GM21717 (cell line): ENCODE measurements around the gene PPM1A.

Source experiments
- ATAC-seq: cut with Tn5 transposase; IDR thresholded peaks from one replicate; pipeline ENCODE4 v1.9.1; 2021; ENCODE audit warnings: mild to moderate bottlenecking, moderate library complexity; ENCODE audit not compliant: unreplicated experiment

PPM1A gene

DNA sequence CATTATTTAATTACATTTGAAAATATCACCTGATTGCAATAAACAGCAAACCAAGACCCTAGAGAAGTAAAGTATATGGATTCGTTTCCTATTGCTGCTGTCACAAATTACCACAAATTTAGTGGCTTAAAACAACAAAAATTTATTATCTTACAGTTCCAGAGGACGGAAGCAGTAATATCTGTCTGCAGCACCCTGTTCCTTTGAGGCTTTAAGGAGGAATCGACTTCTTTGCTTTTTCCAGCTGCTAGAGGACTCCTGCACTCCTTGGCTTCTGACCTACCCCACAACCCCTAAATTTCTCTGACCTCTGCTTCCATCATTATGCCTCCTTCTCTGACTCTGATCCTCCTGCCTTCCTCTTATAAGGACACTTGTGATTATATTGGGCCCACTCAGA, 23.8 kb upstream of the PPM1A start:
- ATAC-seq = no peak

DNA sequence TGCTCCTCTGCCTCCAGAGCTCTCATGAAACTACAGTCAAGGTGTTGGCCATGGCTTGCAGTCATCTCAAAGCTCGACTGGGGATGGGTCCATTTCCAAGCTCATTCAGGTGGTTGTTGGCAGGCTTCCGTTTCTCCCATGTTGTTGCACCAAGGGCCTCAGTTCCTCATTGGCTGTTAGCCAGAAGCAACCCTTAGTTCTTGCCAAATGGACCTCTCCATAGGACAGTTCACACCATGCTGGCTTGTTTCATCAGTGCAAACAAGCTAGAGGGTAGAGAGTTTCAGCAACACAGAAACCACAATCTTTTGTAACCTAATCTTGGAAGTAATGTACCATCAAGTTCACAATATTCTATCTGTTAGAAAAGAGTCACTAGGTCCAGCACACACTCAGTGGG, 22.7 kb upstream of the PPM1A start:
- ATAC-seq = no peak

DNA sequence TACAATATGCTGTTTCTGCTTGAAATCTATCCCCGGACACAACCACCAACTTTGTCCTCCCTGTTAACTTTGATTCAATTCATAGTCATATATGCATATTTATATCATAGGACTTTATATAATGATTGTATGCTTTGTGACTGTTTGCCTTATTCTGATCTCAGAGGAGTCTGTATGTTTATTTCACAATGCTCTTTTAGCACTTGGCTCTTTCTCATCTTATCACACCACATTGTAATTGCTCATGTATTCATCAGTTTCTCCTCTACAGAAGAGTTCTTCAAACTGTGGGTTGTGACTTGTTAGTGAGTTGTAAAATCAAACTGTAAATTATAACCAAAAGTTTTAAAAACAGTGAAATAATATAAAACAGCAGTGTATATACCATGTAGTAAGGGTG, 21.7 kb upstream of the PPM1A start:
- no peak for ATAC-seq

DNA sequence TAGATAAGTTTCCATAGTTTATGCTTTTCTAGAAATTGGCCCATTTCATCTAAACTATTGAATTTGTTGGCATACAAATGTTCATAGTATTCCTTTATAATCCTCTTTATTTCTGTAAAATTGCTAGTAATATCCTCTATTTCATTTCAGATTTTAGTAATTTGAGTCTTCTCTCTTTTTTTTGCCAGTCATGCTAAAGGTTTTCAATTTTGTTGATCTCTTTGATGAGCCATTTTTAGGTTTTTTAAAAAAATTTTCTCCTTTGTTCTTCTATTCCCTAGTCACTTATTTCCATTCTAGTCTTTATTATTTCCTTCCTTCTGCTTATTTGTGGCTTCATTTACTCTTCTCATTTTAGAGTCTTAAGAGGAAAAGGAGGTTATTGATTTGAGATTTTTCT, 19.4 kb upstream of the PPM1A start:
- no peak for ATAC-seq

DNA sequence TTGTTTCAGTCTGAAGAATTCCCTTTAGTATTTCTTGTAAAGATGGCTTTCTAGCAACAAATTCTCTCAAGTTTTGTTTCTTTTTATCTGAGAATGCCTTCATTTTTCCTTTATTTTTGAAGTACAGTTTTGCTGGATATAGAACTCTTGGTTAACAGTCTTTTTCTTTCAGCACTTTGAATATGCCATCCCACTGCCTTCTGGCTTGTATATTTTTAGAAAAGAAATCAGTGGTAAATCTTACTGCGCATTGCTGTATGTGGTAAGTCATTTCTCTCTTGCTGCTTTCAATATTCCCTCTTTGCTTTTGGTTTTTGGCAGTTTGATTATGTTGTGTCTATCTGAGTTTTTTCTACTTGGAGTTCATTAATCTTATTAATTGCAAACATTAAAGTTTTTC, 16.8 kb upstream of the PPM1A start:
- no peak for ATAC-seq

DNA sequence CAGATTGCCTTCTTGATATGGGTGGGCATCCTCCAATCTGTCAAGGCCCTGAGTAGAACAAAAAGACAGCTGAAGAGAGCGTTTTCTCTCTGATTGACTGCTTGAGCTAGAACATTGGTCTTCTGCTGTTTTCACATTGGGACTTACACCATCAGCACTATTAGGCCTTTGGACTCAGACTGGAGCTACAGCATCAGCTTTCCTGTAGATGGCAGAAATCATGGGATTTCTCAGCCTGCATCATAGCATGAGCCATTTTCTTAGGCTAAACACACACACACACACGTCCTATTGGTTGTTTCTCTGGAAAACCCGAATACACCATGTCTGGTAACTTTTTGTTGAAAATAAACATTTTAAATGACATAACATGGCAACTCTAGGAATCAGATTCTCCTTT, 15.8 kb upstream of the PPM1A start:
- ATAC-seq = no peak

DNA sequence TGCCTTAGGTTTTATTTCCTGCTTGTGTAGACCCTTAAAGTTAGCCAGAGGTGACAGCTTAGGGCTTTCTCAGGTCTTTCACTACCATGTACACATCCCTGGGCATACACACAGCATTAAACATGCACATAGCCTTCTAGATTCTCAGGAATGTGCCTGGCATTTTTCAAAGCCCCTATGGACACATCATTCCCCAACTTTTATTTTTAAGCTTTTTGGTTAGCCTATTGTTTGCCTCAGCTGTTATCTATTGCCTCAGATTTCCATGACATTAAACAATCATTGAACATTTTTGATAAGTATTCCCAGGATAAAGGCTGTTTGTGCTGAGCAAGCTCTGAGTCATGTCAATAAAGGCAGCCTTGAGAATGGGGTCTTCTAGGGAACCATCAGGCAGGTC, 15.1 kb upstream of the PPM1A start:
- no peak for ATAC-seq

DNA sequence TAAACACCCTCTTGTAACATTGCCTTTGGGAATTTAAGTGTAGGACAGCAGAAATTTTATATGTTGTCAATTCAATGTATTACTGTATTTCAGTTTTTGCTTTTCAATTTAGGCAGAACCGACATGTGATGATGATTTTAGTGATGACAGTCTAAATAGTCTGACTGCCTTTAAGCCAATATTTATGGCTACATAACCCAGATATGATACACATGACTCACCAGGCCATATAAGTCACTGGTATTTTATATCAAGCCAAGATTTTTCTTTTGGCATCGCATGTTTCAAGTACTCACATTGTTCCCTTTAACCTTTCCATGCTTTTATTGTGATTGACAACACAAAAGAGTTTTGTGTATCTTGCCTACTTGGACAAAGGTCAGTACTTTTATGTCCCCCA, 13.6 kb upstream of the PPM1A start:
- ATAC-seq = no peak

DNA sequence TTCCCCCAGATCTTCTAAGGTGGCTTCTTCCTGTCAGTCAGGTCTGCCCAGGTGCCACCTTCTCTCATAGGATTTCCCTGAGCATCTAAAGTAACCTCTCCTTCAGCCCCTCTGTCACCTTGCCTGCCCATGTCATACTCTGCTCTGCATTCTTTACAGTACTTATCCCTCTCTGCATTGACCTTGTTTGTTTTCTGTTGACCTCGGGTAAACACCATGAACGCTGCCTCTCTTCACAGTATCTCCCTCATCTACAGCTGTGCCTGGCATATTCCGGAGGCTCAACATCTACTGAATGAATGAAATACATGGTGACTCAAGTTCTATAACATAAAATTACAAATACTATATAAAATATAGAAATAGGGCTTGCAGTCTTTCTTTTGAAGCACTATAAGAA, 10.1 kb upstream of the PPM1A start:
- no peak for ATAC-seq

DNA sequence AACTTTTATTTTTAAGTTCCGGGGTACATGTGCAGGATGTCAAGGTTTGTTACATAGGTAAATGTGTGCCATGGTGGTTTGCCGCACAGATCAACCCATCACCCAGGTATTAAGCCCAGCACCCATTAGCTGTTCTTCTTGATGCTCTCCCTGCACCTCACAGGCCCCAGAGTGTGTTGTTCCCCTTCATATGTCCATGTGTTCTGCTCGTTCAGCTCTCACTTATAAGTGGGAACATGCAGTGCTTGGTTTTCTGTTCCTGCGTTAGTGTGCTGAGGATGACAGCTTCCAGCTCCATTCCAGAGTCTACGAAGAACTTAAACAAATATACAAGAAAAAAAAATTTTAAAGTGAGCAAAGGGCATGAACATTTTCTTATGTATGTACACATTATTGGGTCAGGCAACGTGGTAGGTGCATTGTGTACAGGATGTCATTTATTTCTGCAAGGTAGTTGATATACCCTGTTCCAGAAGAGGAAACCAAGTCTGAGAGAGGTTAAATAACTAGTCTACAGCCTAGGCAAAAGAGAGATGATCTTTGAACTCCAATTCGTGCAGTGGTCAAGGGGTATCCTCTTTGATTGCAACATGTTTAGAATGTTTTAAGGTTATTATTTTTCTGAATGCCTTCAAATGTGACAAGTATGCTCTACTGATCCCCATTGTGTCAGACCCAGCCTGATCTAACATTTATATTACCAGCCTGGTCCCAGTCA, 8.7 kb upstream of the PPM1A start:
- no peak for ATAC-seq

DNA sequence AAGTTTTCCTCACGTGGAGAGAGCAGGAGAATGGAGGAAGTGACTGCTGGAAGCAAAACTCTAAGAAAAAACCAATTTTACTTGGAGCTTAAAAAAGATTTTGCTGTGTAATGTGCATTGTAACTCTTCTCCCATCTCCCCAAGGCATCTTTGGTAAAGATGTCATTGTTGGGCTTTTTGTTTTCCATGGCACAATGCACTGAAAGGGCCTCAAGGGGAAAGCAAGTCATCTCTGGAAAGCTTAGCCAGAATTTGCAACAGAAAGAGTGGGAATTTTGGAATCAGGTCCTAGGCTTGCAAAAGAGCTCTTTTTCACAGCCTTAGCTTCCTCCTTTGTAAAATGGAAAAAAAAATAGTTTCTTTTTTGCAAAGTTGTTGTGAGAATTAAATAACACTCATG, 7.9 kb upstream of the PPM1A start:
- ATAC-seq = no peak

DNA sequence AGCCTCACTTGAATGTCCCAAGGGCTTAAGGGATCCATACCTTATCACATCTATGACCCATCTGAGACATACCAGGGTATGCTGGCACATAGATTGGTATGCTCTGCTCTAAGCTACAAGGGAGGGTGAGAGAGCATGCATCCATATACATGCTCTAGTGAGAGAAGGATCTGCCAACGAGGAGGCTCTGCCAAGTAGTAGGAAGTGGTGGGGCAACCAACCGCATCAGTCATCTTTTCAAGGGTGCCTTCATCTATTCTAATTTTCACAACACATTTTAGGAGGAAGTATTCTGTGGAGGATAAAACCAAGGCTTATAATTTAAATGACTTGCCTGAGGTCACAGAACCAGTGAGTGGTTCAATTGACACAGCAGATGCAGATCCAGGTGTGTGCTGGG, 6.6 kb upstream of the PPM1A start:
- ATAC-seq = no peak

DNA sequence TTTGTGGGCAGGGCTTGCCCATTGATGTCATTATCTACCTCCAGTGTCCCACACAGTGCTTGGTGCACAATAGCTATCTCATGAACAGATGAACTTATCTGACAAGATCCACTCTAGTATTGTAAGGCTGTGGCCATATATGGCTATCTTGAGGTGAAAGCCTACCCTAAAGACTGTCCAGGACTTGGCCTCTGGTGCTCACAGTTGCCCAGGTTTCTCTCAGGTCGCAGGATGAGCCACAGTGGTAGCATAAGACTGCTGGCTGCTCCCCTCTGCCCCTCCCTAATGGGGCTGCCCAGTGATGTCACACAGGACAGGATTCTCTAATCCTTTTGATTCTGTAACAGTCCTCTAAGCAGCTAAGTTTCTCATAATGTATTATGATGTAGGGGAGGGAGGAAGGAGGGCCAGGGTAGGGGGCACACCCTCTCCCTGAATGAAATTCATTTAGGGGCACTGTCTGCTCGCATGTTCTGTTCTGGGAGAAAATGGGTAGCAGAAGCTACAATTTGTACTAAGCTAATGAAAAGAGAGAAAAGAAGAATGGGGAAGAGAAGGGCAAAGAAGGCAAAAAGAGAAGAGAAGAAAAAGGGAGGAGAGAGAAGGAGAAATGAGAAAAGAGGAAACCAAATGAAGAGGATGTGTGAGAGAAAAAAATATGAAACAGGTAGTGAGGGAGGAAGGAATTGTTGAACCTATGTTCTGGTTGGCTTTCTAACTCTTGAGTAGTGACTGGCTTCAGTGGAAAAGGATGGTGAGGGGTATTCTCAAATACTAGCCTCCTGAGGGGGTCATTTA, 3.4 kb upstream of the PPM1A start:
- ATAC-seq = no peak

DNA sequence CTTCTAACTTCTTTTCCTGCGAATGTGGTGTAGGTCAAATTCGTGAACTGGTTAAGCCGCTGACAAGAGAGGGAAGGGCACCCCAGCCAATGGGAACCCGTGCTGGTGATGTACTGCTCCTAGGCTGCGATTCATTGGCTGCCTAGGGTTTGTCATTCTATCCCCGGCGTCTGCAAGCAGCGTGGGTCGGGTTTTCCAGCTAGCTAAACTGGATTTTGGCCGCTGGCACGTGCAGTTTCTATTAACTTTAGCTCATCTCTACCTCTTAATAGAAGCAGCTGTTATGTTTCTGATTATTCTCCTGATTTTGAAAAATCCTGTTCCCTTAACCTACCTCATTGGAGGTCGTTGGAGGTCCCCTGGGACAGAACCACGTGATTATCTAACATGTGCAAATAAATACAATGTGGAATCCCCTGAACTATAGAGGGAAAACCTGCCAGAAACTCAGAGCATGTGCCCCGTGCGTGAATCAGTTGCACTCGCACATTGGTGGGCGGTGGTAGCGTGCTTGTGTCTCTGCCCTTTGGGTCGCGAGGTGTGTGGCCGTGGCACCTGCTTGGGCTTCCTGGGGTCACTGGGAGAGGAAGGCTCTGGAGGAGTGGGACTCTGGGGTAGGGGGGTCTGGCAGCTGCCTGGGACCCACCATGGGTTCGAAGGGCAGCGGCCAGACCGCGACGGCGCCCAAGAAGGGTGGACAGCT, 876 bp upstream of the PPM1A start:
- ATAC-seq = peak; percentile 69

DNA sequence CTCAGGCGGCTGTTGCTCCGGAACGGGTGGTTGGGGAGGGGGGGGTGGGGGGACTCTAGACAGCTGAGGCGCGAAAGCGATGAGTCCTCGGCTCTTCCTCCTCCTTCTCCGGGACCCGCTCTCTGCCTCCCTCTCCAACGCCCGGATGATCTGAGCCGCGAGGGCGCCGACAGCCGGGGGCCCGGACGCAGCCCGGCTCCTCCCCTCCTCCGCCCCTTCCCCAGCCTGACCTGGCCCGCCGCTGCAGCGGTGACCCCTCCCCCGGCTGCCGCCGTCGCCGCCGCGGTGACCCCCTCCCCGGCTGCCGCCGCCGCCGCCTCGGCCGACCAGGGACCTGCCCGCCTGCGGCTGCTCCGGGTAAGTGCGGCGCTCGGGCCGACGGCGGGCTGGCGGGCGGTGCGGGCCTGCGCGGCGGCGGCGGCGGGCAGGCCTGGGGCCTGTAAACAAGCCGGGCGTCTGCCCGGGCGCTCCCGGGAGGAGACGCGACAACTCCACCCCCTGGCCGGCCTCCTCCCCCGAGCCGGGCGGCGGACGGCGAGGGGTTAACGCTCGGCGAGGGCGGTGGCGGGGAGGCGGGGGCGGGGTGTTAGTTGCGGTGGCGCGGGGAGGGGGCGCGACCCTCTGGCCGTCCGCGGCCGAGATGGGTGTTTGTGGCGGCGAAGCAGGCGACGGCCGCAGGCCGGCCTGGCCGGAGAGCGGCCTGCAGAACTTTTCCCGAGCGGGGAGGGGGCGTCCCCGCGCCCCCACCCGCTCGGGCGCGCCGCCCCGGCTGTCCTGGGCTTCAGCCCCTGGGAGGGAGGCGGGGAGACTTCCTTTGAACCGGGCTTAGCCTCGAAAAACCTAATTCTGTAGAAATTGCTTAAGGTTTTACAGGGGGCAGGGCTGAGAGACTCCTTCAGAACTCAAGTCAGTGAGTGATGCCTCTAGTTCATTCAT, 568 bp downstream of the PPM1A start:
- ATAC-seq = peak; percentile 37

DNA sequence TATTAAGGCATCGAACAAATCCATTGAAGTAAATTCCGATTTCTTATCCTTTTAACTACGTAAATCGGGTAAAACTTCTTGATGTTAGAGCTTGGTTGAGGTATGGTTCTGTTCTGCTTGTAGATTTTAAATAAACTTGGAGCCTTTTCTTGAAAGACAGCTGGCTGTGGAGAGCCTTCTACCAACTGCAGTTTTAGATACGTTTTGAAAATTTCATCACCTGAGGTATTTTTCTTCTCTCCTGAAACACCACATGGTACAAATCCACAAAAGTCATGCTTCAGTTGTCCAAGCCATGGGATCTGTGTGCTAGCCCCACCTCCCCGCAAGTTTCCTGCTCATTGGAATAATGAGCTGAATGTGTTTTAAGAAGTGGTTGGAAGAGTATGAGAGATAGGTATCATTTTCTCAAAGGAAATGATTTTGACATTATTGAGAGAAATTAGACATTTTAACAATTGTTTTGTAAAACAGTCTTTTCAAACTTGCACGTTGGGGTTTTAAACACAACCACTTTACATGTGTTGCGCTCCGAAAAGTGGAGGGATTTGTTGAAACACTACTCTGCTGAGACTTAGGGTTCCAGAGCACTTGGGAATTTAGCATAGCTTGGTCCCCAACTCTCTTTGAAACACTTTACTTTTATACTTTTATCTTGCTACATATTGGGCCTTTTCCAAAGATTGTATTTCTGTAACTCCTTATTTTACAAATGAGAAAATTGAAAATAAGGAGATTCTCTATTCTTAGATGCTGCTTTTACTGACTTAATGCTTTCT, 1.4 kb downstream of the PPM1A start:
- no peak for ATAC-seq

DNA sequence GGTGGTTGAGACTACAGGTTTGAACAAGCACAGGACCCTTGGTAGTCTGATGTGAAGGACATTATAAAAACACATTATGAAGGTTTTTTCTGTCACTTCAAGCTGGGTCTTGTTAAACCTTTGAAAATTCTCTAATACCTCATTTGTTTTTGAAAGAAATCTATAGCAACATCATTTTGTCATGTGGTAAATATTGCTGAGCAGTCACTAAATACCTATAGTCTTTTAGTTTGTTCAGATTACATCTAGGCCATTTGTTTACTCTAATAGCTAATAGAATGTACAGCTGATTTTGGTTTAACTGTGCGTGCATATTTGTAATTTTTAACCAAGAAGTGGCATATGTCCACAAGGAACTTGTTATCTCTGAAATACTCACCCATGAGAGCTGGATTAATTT, 2.9 kb downstream of the PPM1A start:
- ATAC-seq = no peak

DNA sequence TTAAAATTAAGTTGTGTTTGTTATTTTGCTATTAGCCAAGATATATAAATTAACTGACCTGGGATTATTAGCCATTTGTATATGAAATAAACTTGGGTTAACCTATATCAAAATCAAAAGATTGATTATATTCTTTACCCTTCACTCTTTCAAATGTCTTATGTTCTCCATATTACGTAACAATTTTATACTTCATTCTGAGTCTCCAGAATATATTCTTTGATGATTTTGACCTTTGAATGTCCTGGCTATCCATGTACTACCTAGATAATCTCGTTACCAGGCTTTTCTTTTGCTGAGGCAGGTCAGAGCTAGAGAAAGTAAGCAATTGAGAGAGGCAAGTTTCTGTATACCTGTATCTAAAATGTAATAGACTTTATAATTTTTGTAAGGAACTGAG, 3.6 kb downstream of the PPM1A start:
- no peak for ATAC-seq

DNA sequence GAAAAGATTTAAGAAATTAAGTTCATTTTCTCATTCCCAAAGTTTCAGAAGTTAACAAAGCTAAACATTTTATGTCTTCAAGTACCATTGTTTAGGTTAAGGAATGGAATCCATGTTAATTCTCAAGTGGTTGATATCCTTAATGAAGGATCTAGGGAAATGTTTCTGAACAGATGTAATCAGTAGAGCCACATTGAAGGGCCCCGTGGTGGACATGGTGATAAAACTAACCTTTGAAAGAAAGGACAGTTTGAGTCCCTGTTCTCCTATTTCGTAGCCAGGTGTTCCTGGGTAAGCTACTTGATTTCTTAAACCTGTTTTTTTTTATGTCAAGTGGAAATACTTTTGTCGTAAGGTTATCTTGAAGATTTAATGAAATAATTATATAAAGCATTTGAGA, 4.6 kb downstream of the PPM1A start:
- ATAC-seq = no peak

DNA sequence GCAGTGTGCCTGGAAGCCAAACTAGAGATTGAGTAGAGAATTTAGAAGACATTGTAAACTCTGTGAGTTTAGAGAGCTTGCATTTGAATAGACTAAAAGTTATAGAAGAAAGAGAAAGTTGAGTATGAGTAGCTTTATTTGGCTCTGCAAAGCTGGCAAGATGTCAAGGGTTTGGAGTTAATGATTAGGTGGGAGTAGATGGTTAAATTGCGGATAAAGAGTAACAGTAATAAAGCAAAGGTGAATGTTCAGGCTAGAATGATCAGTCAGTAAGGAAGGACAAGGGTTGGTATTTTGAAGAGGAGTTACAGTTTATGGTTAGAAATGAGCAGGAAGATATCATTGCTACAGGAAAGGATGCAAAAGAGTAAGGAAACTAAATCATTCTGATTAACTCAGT, 5.2 kb downstream of the PPM1A start:
- ATAC-seq = no peak
